Spleen (tissue), 7 donors: ENCODE data around the gene CEP135.

Experiments
- POLR2AphosphoS5 ChIP-seq, 3 donors: sonication (generic); formaldehyde crosslinking; IDR thresholded peaks; one replicate each; pipeline ENCODE4 v1.5.1; 2017; ENCODE audit warnings: antibody characterized with exemption in 3 of 3
- TF ChIP-seq, protein P1 (sequence below), 11 experiments: fragments of 200-600 bp in 7 of 11; fragments of 450-650 bp in 4 of 11; sonication (generic) in 4 of 11; IDR thresholded peaks in 8 of 11; conservative IDR thresholded peaks in 3 of 11; 1 replicate in 7 of 11; 2 replicates in 4 of 11; pipeline versions ENCODE4 v1.4.0 to v1.8.0; 2016 to 2021; ENCODE audit warnings: antibody characterized with exemption in 11 of 11, inconsistent platforms in 4 of 11, mild to moderate bottlenecking in 1 of 11
- donor health status: DM: no; HTN: no; CAD: no; lungs with moderate emphysema.
- donor health status: DM: no; HTN: no; CAD: no.
- donor health status: DM: no; HTN: no; CAD: no.

DNA sequence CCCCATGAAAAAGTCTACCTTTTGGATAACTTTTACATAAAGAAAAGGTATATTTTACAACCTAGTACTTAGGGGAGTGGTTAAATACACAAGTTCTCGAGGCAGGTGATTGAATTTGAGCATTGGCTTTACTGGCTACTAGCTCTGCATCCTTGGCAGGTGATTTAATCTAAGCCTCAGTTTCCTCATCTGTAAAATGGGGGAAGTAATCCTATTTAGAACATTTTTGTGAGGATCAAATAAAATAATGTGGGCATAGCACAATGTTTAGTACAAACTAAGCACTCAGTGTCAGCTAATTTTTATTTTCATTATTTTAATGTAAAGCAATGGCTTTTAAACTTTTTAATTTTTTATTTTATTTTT is 102.9 kb downstream of the CEP135 start:
- TF ChIP-seq, protein P1, sequence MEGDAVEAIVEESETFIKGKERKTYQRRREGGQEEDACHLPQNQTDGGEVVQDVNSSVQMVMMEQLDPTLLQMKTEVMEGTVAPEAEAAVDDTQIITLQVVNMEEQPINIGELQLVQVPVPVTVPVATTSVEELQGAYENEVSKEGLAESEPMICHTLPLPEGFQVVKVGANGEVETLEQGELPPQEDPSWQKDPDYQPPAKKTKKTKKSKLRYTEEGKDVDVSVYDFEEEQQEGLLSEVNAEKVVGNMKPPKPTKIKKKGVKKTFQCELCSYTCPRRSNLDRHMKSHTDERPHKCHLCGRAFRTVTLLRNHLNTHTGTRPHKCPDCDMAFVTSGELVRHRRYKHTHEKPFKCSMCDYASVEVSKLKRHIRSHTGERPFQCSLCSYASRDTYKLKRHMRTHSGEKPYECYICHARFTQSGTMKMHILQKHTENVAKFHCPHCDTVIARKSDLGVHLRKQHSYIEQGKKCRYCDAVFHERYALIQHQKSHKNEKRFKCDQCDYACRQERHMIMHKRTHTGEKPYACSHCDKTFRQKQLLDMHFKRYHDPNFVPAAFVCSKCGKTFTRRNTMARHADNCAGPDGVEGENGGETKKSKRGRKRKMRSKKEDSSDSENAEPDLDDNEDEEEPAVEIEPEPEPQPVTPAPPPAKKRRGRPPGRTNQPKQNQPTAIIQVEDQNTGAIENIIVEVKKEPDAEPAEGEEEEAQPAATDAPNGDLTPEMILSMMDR (IDR thresholded peaks at IDR 0.05 in 8 of 11, conservative IDR thresholded peaks at IDR 0.05 in 3 of 11) = no peak
- no peak for TF ChIP-seq POLR2AphosphoS5 (IDR thresholded peaks at IDR 0.05)
